GM21423 (cell line): ENCODE measurements around the gene TP53.
"Not testable (repeated sequence)": the region's sequence is repeated elsewhere in the genome, so short reads cannot be mapped to it uniquely, and the experiment has no call there.

Experiments used
- ATAC-seq: cut with Tn5 transposase; IDR thresholded peaks from one replicate; pipeline ENCODE4 v1.9.1; 2021; ENCODE audit warnings: mild to moderate bottlenecking, moderate library complexity; ENCODE audit not compliant: unreplicated experiment

Gene TP53

DNA sequence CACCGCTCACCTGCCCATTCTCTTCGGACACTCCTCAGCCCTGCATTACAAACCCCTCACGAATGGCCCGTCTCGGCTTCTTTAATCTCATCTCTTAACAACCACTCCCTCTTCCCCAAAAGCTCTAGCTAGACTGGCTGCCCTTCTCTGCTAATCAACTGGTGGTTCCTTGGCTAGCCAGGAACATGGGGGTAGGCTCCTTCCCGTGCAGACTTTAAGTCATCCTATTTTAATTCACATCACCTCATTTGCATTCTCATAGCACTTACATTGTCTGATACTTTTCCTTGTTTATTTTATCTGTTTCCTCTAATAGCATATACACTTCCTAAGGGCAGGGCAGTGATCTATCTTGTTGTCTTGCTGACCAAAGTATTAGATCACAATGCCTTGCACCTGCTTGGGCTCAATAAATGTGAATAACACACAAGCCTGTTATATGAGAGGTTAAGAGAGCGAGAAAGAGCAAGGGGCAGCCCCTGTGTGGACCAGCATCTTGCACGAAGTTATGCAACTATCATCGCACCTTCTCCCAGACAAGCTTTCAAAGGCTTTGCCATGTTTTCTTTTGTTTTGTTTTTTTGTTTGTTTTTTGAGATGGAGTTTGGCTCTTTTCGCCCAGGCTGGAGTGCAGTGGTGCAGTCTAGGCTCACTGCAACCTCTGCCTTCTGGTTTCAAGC is 9.8 kb downstream of the TP53 start:
- no peak for ATAC-seq

- ATAC-seq, result no peak
These were observed 10.8 kb downstream of the TP53 start for GRCh38 chr17:7676533-7676932.

DNA sequence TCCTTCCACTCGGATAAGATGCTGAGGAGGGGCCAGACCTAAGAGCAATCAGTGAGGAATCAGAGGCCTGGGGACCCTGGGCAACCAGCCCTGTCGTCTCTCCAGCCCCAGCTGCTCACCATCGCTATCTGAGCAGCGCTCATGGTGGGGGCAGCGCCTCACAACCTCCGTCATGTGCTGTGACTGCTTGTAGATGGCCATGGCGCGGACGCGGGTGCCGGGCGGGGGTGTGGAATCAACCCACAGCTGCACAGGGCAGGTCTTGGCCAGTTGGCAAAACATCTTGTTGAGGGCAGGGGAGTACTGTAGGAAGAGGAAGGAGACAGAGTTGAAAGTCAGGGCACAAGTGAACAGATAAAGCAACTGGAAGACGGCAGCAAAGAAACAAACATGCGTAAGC is 12.4 kb downstream of the TP53 start:
- no peak for ATAC-seq

- ATAC-seq, result no peak
These were observed 14.1 kb downstream of the TP53 start for GRCh38 chr17:7673239-7673638.

GRCh38 chr17:7668482-7668881 is 18.8 kb downstream of the TP53 start:
- ATAC-seq, result no peak

DNA sequence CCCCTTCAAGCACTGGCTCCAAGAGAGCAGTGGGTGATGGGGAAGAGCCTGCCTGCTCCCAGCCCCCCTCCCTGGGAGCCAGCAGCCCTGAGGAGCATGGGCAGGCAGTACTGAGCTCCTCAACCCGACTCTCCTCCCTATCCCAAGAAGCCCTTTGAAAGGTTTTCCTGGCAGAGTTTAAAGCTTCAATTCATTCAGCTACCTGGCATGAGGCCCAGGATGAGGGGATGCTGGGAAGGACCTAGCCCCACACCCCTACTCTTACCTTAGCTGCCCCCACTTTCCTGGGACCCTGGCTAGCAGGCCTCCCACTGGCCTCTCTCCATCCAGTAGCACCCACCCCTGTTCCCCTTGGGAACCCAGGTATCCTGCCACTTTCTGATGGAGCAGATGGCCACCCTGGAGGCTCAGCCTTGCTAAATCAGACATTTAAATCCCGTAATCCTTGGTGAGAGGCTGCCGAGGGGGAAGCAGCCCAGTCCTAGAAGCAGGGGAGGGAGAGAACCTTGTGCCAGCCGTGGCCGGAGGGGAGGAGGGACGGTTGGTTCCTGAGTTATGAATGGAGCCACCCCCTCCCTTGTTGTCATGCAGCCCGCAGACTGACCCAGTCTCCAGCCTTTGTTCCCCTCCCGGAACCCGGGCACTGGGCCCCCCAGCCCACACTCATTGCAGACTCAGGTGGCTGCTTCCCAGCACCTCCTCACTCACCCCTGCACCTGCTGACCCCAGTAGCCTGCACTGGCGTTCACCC is 19.5 kb downstream of the TP53 start:
- no peak for ATAC-seq

DNA sequence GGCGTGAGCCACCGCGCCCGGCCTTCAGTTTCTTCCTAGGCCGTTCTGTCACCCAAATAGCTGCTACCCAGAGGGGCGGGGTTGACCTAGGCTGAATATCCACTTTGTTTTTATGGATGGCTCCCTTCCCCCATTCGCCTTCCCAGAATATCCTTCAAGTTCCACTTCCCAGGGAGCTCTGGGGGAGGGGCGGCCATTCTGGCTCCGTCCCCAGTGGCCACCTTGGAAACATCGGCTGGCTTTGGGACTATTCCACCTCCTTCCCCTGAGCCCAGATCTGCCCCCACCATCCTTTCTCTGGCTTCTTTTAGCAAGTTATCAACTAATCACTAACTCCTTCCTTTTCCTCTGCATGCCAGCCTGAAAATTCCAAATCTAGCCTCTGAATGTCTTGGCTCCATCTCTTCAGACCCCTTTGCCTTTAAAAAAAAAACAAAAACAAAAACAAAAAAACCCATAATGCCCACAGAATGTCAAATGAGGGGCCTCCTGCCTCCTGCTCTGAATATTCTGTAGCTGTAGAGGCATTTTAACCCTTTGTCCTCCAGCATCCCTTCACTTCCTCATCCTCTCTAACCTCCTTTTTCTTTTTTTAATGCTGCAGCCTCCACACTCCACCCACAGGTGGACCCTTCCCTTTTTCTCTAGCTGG is 30.2 kb downstream of the TP53 start:
- no peak for ATAC-seq

GRCh38 chr17:7655541-7655840 is 31.8 kb downstream of the TP53 start:
- ATAC-seq, result no peak

- ATAC-seq, result no peak
These were observed 32.3 kb downstream of the TP53 start for GRCh38 chr17:7654832-7655540.

GRCh38 chr17:7652388-7653356 is 34.6 kb downstream of the TP53 start:
- no peak for ATAC-seq

DNA sequence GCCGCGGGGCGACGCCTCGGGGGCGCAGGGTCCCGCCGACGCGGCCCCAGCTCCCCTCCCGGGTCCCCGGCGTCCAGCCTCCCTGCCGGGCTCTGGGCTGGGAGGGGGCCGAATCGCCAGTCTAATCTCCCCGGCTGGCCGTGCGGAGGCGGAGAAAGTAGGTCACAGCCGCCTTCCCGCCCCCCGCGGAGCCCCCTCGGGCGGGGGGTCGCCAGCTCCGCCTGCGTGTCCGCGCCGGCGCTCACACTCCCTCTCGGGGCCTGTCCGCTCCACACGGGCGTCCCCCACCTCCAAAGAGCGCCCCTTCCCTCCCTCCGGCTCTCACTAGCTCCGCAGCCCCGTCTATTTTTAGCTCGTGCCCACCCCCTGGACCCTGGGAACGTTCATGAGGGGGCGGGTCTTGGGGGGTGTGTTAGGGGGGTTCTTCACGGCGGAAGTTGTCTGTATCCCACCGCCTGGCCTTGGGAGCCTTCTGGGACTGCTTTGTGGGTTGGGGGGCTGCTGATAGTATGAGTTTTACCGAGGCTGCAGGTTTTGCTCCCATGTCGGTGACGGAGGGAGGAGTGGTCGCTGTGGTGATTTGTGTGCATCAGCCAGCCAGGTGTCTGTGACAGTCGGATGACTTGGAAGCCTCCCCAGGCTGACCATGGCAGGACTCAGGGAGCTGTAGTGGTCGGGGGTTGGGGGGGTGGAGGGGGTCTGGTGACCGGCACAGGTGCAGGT is 35.5 kb downstream of the TP53 start:
- no peak for ATAC-seq

DNA sequence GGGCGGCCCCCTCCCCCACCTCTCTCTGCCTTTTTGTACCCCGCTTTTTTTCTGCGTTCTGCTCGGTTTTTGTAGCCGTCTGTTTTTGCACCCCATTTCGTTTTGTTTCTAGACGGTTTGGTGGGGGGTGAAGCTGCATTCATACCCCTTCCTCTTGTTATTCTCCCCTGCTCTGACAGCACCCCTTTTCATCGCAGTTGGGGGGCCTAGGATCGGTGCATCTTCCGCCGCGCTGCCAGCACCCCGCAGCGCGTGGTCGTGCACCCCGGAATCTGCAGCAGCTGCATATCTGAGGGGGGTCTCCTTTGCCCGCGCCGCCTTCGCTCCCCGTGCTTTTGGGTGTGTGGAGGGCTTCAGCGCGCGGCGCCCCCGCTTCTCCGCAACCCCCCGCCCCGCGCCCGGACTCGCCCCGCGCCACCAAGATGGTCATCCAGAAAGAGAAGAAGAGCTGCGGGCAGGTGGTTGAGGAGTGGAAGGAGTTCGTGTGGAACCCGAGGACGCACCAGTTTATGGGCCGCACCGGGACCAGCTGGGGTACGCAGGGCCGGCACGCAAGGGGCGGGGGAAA is 36.1 kb downstream of the TP53 start:
- no peak for ATAC-seq

- no peak for ATAC-seq
These were observed 36.7 kb downstream of the TP53 start, which contains the start of gene ATP1B2 for GRCh38 chr17:7650509-7651096. Gene ATP1B2, plus strand, starts transcription at chr17:7650926. Its CDS starts 593 bp downstream, at chr17:7651519.

DNA sequence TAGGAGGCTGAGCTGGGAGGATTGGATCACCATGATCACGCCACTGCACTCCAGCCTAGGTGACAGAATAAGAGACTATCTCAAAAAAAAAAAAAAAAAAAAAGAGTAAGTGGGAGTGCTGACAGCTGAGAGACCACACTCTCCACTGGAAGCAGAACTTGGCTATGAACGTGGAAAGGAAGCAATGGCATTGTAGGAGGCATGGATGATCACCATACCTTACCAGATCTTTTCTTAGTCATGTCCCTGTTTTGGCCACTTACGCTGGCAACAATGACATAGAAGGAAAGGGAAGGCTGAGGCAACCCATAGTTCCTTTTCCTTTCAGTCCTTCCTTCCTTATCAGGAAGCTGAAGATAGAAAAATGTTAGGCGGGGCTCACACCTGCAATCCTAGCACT is 40.3 kb downstream of the TP53 start:
- ATAC-seq, result no peak

- ATAC-seq, result no peak
These were observed 40.8 kb downstream of the TP53 start for GRCh38 chr17:7646457-7646856.

DNA sequence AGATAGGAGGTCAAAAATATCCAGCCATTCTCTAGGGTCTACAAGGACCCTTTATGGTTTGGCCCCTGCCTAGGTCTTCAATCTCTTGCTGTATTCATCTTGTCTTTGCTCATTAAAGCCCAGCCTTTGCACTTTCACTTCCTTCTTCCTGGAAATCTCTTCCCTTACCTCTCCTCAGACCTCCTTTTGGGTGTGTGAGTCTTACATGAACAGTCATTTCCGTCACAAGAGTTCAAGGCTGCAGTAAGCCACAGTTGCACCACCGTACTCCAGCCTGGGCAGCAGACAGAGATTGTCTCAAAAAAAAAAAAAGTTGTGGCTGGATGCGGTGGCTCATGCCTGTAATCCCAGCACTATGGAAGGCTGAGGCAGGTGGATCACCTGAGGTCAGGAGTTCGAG is 42.5 kb downstream of the TP53 start:
- no peak for ATAC-seq

GRCh38 chr17:7641635-7642034 is 45.7 kb downstream of the TP53 start:
- not testable (repeated sequence) for ATAC-seq

DNA sequence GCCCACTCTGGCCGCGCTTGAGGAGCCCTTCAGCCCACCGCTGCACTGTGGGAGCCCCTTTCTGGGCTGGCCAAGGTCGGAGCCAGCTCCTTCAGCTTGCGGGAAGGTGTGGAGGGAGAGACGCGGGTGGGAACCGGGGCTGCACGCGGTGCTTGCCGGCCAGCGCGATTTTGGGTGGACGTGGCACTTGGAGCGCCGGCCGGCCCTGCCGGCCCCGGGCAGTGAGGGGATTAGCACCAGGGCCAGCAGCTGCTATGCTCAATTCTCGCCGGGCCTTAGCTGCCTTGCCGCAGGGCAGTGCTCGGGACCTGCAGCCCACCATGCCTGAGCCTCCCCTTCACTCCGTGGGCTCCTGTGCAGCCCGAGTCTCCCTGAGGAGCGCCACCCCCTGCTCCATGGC is 46.5 kb downstream of the TP53 start:
- no peak for ATAC-seq

- ATAC-seq, result no peak
These were observed 51.1 kb downstream of the TP53 start for GRCh38 chr17:7636163-7636562.
